Erythroblast (primary cell): Measurements from ENCODE around the gene RERE.

Source experiments
- GATA1 ChIP-seq: IDR thresholded peaks from 2 replicates; pipeline ENCODE4 v1.6.1; 2011; ENCODE audit warnings: low read depth, mild to moderate bottlenecking, control low read depth, low read length, moderate library complexity
- POLR2A ChIP-seq: IDR thresholded peaks from 2 replicates; pipeline ENCODE4 v1.6.1; 2011; ENCODE audit warnings: mild to moderate bottlenecking, low read length

DNA sequence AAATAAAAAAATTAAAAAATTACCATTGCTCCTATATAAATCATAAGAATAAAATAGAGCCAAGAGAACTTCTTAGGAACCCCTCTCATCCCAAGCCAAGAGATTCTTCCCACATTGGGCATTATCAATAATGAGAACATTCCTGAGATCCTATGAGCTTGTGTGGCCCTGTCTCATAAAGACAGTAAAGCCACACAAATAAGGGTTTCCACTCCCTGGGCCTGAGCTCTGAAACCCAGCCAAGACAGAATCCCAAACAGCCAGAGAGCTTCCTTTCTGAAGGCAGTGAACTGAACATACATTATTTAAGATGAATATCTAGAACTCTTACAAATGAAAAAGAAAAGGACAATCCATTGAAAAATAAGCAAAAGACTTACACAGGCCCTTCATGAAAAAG, 431.2 kb downstream of the RERE start:
- TF ChIP-seq POLR2A (no peak), GATA1 (no peak)
